GM12891 (cell line): Measurements from ENCODE around the gene ZBTB12.
"Not testable (repeated sequence)": the region's sequence is repeated elsewhere in the genome, so short reads cannot be mapped to it uniquely, and the experiment has no call there.

Source experiments
- PAX5 ChIP-seq: IDR thresholded peaks from 2 replicates; pipeline ENCODE4 v1.6.1; 2011; ENCODE audit warnings: low read length, moderate library complexity, mild to moderate bottlenecking; ENCODE audit not compliant: insufficient read depth, severe bottlenecking
- POLR2A ChIP-seq: IDR thresholded peaks from 2 replicates; pipeline ENCODE4 v1.6.1; 2011; ENCODE audit warnings: low read depth, low read length, control low read depth
- POLR2AphosphoS5 ChIP-seq: IDR thresholded peaks from 2 replicates; pipeline ENCODE4 v1.6.1; 2011; ENCODE audit warnings: low read depth, low read length, control low read depth
- SPI1 ChIP-seq: IDR thresholded peaks from 2 replicates; pipeline ENCODE4 v1.6.1; 2011; ENCODE audit warnings: low read depth, low read length, control low read depth
- TAF1 ChIP-seq: IDR thresholded peaks from 2 replicates; pipeline ENCODE4 v1.6.1; 2011; ENCODE audit warnings: low read depth, low read length, control low read depth

GRCh38 chr6:31909298-31909697 lies 7.4 kb upstream of the ZBTB12 start:
- not testable (repeated sequence) for TF ChIP-seq TAF1, POLR2AphosphoS5, PAX5, POLR2A, SPI1
